Esophagus squamous epithelium (tissue), 5 donors: Measurements from ENCODE around the gene IFITM1. TPM values are rescaled to one million over a fixed set of nuclear protein-coding genes. Genes with fewer than 3 reads are reported as not detected.
A peak's percentile ranks its signal among the peaks of the same experiment; 100 is the strongest.
"Not testable (repeated sequence)": the region's sequence is repeated elsewhere in the genome, so short reads cannot be mapped to it uniquely, and the experiment has no call there.

Experiments
- DNase-seq: peaks from one replicate; lab custom pipeline; 2025; lab: John Stamatoyannopoulos, UW
- H3K27ac ChIP-seq, 4 donors: fragments of 200-600 bp; sonication (generic); one replicate each; pipeline ENCODE4 v1.5.1; 2016 to 2019; ENCODE audit warnings: mild to moderate bottlenecking in 1 of 4
- H3K27me3 ChIP-seq, 4 donors: fragments of 200-600 bp; sonication (generic); 1 replicate in 3 of 4; 2 replicates in 1 of 4; pipeline versions ENCODE4 v1.5.1 to v1.6.0; 2017 to 2021; ENCODE audit warnings: antibody characterized with exemption in 1 of 4
- H3K36me3 ChIP-seq, 3 donors: fragments of 200-600 bp; sonication (generic); one replicate each; pipeline ENCODE4 v1.5.1; 2016 to 2019
- H3K4me1 ChIP-seq, 3 donors: fragments of 200-600 bp; sonication (generic); one replicate each; pipeline ENCODE4 v1.5.1; 2017 to 2019
- H3K4me3 ChIP-seq, 4 donors: fragments of 200-600 bp; sonication (generic); 1 replicate in 3 of 4; 2 replicates in 1 of 4; pipeline ENCODE4 v1.5.1; 2016 to 2019; ENCODE audit warnings: mild to moderate bottlenecking in 2 of 4, moderate library complexity in 1 of 4
- H3K9me3 ChIP-seq, 3 donors: fragments of 200-600 bp; sonication (generic); one replicate each; pipeline ENCODE4 v1.5.1; 2016 to 2019
- CTCF ChIP-seq, 6 experiments: fragments of 450-650 bp in 4 of 6; fragments of 200-600 bp in 2 of 6; sonication (generic) in 2 of 6; IDR thresholded peaks; one replicate each; pipeline ENCODE4 v1.5.1; 2016 to 2019; ENCODE audit warnings: antibody characterized with exemption in 6 of 6, mild to moderate bottlenecking in 4 of 6, moderate library complexity in 4 of 6
- POLR2A ChIP-seq, 4 donors: fragments of 450-650 bp; IDR thresholded peaks; one replicate each; pipeline ENCODE4 v1.6.1; 2017; ENCODE audit warnings: antibody characterized with exemption in 4 of 4, mild to moderate bottlenecking in 4 of 4, moderate library complexity in 3 of 4
- WGBS, 2 donors: methylation state at CpG; one replicate each; pipeline ENCODE4 v1.1.5; 2018; 5-methylcytosine and 5-hydroxymethylcytosine counted together
- intact Hi-C: fragments of 100-400 bp; cut with DNase I; formaldehyde crosslinking; loops from one replicate; pipeline ENCODE4 v1.15.0; 2022
- total RNA-seq, 4 donors: library from RNA; depleted of rRNA; stranded (reverse); fragments of >200 nt; gene quantifications; one replicate each; pipeline ENCODE4 v1.1.0, GENCODE V29; 2016
- donor health status: DM: yes; HTN: yes; CAD: no.

The IFITM1 gene
- total RNA-seq, 4 donors from 2014 or later, result 26.3 to 133 (median 60.0) TPM

GRCh38 chr11:315051-315481, 1.2 kb downstream of the IFITM1 start:
- no peaks in the 10 kb centered on the region for H3K36me3 ChIP-seq
- H3K27me3 ChIP-seq, result peaks cover 0 to 24% (median 0%) of the 10 kb centered on the region in 4 donors
- DNase-seq, result no peak
- H3K4me1 ChIP-seq, result peaks cover 26 to 75% (median 30%) of the 10 kb centered on the region in 3 donors
- TF ChIP-seq CTCF (IDR thresholded peaks at IDR 0.05) (no peak), POLR2A (IDR thresholded peaks at IDR 0.05) (no peak)
- H3K9me3 ChIP-seq, result no peaks in the 10 kb centered on the region
- H3K27ac ChIP-seq, result peak overlapping the region; percentile 85 to 92 (median 88)
- WGBS, 2 donors, result 20 to 40% methylated on average over 4 to 7 of the region's 9 CpGs
- peak overlapping the region; percentile 40 to 77 (median 53) for H3K4me3 ChIP-seq
- intact Hi-C loops, result no loop called here

- Histone ChIP-seq H3K4me1 (peaks cover 26 to 78% (median 30%) of the 10 kb centered on the region in 3 donors), H3K4me3 (peak overlapping the region; percentile 40 to 77 (median 53)), H3K9me3 (no peaks in the 10 kb centered on the region), H3K27me3 (peaks cover 0 to 24% (median 0%) of the 10 kb centered on the region in 4 donors), H3K27ac (peak overlapping the region; percentile 85 to 92 (median 88)), H3K36me3 (no peaks in the 10 kb centered on the region)
- DNase-seq, result no peak
- 66% methylated on average over 16 of the region's 32 CpGs; no CpG with 5 or more reads in 1 of the 2 donors for WGBS, 2 donors
- TF ChIP-seq POLR2A (IDR thresholded peaks at IDR 0.05), result no peak
- no peak for TF ChIP-seq CTCF (IDR thresholded peaks at IDR 0.05)
- intact Hi-C loops, result no loop called here
Observed at GRCh38 chr11:315516-315994, 1.7 kb downstream of the IFITM1 start.

DNA sequence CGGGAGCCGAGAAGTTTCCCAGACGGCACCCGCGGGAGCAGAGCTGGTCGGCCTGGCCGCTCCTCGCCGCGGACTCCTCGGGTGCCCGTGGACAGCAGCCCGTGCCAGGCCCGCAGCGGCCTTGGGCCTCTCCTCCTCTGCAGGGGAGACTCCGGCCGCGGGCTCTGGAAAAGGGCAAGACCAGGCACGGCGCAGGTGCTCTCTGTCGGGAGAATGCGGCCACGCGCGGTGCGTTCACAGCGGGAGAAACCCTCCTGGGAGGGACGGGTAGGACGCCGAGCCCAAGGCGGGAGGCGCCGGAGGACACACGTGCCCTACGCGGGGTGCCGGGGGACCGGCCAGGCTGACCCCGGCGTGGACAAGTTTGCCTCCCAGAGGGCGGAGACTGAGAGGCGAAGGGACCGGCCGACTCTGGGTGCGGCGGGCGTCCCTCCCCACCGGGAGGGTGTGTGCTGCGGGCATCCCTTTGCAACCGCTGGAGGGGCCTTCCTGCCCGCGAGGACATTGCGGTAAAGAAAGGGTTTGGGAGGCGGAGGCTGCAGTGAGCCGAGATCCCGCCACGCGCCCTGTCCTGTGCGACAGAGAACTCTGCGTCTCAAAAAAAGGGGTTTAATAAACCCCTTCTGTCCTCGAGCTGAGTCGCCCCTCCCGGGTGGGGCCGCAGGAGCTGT, 2.3 kb downstream of the IFITM1 start:
- DNase-seq, result no peak
- Histone ChIP-seq H3K27me3 (peaks cover 0 to 24% (median 0%) of the 10 kb centered on the region in 4 donors), H3K27ac (peak overlapping the region; percentile 85 to 92 (median 88)), H3K4me3 (peak overlapping the region; percentile 40 to 77 (median 53)), H3K4me1 (peaks cover 26 to 84% (median 30%) of the 10 kb centered on the region in 3 donors), H3K9me3 (no peaks in the 10 kb centered on the region), H3K36me3 (no peaks in the 10 kb centered on the region)
- WGBS, 2 donors, result 8 to 36% methylated on average over 6 to 26 of the region's 64 CpGs
- intact Hi-C loops, result no loop called here
- TF ChIP-seq POLR2A (IDR thresholded peaks at IDR 0.05) (no peak), CTCF (IDR thresholded peaks at IDR 0.05) (no peak)

DNA sequence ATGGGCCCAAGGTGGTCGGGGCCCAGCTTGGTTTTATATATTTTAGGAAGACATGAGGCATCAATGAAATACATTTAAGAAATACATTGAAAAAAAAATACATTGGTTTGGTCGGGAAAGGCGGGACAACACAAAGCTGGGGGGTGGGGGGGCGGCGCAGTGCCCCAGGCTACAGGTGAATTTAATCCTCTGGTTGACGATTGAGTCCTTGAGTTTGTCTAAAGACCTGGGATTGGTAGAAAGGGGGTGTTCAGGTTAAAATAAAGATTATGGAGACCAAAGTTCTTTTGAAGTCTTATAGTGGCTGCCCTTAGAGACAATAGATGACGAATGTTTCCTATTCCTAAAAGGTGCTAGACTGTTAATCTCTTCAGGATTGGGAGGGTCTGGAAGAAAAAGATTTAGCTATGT, 3.1 kb downstream of the IFITM1 start:
- Histone ChIP-seq H3K27ac (peak overlapping the region; percentile 85 to 92 (median 88)), H3K9me3 (no peaks in the 10 kb centered on the region), H3K27me3 (peaks cover 0 to 24% (median 0%) of the 10 kb centered on the region in 4 donors), H3K4me1 (peaks cover 24 to 79% (median 28%) of the 10 kb centered on the region in 3 donors), H3K4me3 (peak overlapping the region in 3 of 4 donors; percentile 51 to 77 (median 55)), H3K36me3 (no peaks in the 10 kb centered on the region)
- DNase-seq, result no peak
- 23 to 40% methylated on average over 7 of the region's 7 CpGs for WGBS, 2 donors
- TF ChIP-seq CTCF (IDR thresholded peaks at IDR 0.05), result no peak
- no peak for TF ChIP-seq POLR2A (IDR thresholded peaks at IDR 0.05)
- intact Hi-C loops, result no loop called here

DNA sequence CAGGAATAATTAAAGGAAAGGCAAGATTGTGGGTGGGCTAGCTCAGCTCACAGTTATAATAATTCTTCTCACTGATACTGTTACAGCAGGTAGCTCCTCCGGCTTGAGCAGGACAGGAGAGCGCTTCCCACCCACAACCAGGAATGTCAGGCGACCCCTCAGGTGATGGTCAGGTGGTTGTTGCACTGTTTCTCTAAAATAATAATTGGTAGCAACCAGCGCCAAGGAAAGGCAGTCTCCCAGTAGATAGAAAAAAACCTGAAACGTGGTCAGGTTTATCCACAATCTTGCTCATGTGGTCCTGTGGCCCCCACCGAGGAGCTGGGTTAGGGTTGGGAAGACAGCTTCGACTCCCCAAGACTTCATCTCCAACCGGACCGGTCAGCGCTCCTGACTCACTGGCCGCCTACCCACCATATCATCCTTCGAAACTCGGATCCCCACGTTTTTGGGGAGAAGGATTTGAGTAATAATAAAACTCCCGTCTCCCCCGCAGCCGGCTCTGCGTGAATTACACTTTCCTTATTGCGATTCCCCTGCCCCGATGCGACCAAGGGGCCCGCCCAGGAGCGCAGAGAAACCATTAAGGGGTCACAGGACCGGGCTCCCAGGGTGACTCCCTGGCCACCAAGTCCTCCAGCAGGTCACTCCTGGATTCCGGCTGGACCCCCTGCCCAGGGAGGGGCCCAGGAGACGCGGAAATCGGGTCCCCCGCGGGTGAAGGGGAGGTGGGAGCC, 4.0 kb downstream of the IFITM1 start:
- Histone ChIP-seq H3K4me3 (peak overlapping the region in 3 of 4 donors; percentile 30 to 77 (median 55)), H3K27ac (peak overlapping the region; percentile 46 to 92 (median 88)), H3K4me1 (peaks cover 18 to 75% (median 19%) of the 10 kb centered on the region in 3 donors), H3K27me3 (peaks cover 0 to 24% (median 0%) of the 10 kb centered on the region in 4 donors)
- intact Hi-C loops, DNase-seq, H3K9me3 ChIP-seq, H3K36me3 ChIP-seq: not testable (repeated sequence)
- WGBS, 2 donors, result 43 to 57% methylated on average over 5 to 8 of the region's 30 CpGs

DNA sequence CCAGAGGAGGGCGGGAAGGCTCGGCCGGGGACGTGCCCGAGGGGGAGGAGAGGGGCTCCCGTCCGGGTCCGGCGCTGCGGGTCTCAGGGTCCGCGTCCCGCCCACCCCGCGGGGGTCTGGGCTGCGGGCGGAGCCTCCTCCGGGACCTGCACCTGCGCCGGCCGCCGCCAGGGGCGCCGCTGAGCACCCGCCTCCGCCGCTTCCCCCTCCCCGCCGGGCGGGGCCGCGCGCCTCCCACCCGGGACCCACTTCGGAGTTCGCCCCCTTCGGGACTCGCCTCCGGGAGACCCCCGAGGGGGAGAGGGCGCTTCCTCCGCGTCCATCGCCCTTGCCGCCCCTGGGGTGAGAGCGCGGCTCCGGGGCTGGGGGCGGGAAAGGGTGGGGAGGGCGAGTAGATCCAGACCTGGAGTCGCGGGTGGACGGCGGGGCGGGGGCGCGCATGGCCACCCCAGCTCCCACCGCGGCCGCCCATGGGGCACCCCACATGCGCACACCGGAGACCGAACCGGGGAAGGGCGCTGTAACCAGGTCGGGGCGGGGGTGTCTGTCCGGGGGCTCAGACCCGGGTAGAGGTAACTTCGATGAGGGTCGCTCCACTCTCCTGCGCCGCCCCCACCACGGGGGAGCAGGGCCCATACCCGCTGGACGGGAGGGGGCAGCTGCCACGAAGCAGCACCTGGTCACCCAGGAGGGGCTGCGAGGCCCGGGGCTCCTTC, 4.7 kb downstream of the IFITM1 start:
- H3K36me3 ChIP-seq, DNase-seq, H3K9me3 ChIP-seq, intact Hi-C loops: not testable (repeated sequence)
- no CpG with 5 or more reads among the region's 79 CpGs for WGBS, 2 donors
- H3K4me3 ChIP-seq, result peak overlapping the region; percentile 53 to 92 (median 69)
- peaks cover 11 to 69% (median 13%) of the 10 kb centered on the region in 3 donors for H3K4me1 ChIP-seq
- H3K27ac ChIP-seq, result peak overlapping the region; percentile 90 to 99 (median 96)
- H3K27me3 ChIP-seq, result peaks cover 0 to 24% (median 0%) of the 10 kb centered on the region in 4 donors
